Kidney (tissue), 14 donors: ENCODE results near the gene CLCA1. TPM values are rescaled to one million over a fixed set of nuclear protein-coding genes. Genes with fewer than 3 reads are reported as not detected.
A peak's percentile ranks its signal among the peaks of the same experiment; 100 is the strongest.

Source experiments
- DNase-seq, 5 donors: peaks; one replicate each; pipeline ENCODE4 v3.0.0-alpha.2; 2013 to 2020
- FAIRE-seq: peaks from 2 replicates; lab custom pipeline; 2012; peaks lifted over from hg19 to GRCh38; lab: Jason Lieb, UNC
- H3K27ac ChIP-seq, 2 donors: one replicate each; pipeline ENCODE4 v1.7.0; 2013; ENCODE audit warnings: low read depth in 2 of 2, low read length in 2 of 2, inconsistent platforms in 1 of 2
- H3K27me3 ChIP-seq: one replicate; pipeline ENCODE4 v1.7.1; 2013; ENCODE audit warnings: low read length, inconsistent platforms; ENCODE audit not compliant: control insufficient read depth, insufficient read depth
- H3K36me3 ChIP-seq, 3 donors: one replicate each; pipeline versions ENCODE4 v1.7.0 to v1.7.1; 2013; ENCODE audit warnings: low read length in 3 of 3, control low read depth in 1 of 3, inconsistent platforms in 1 of 3; ENCODE audit not compliant: insufficient read depth in 3 of 3, control insufficient read depth in 2 of 3
- H3K4me1 ChIP-seq, 3 donors: one replicate each; pipeline versions ENCODE4 v1.7.0 to v1.7.1; 2013; ENCODE audit warnings: low read length in 3 of 3, inconsistent platforms in 1 of 3, low read depth in 1 of 3; ENCODE audit not compliant: control insufficient read depth in 2 of 3, insufficient read depth in 2 of 3
- H3K4me3 ChIP-seq, 3 donors: one replicate each; pipeline versions ENCODE4 v1.7.0 to v1.8.1; 2013; ENCODE audit warnings: low read length in 3 of 3, control low read depth in 1 of 3, inconsistent platforms in 1 of 3
- H3K9ac ChIP-seq, 3 donors: one replicate each; pipeline versions ENCODE4 v1.7.0 to v1.7.1; 2013; ENCODE audit warnings: low read length in 3 of 3, control low read depth in 1 of 3, inconsistent platforms in 1 of 3
- H3K9me3 ChIP-seq, 3 donors: one replicate each; pipeline versions ENCODE4 v1.7.0 to v1.7.1; 2013; ENCODE audit warnings: low read length in 3 of 3, control low read depth in 1 of 3, inconsistent platforms in 1 of 3; ENCODE audit not compliant: control insufficient read depth in 2 of 3, insufficient read depth in 1 of 3
- intact Hi-C: fragments of 100-400 bp; cut with DNase I; formaldehyde crosslinking; loops from one replicate; pipeline ENCODE4 v1.11.1; 2022
- polyA plus RNA-seq: library from polyadenylated mRNA; stranded (reverse); fragments of 350-450 nt; fragmentation: Illumina TruSeq; extraction: RNeasy Lipid Tissue Mini Kit (QIAGEN cat#74804); gene quantifications from one replicate; pipeline ENCODE4 v1.2.3, GENCODE V29; 2014; ENCODE audit warnings: low read depth, low replicate concordance; ENCODE audit not compliant: insufficient read depth
- total RNA-seq: library from RNA; stranded (reverse); fragmentation: NEBNext Ultra II Directional; extraction: Animal tissue kit (Norgen Biotek cat#: 25700); gene quantifications from one replicate; pipeline ENCODE4 v1.2.1, GENCODE V29; 2021
- TF ChIP-seq, protein P1 (sequence below): IDR thresholded peaks from 3 replicates; pipeline ENCODE4 v1.5.1; 2012; ENCODE audit warnings: mild to moderate bottlenecking, moderate library complexity, borderline replicate concordance; ENCODE audit not compliant: insufficient read depth; ENCODE audit errors: extremely low read depth
- donor health status: control.
- donor health status: control.
- donor health status: control.
- donor health status: control.
- donor health status: control.
- donor health status: DM: yes; HTN: yes; CAD: no.
- donor health status: Normal renal cell carcinoma (clear cell type).

CLCA1 gene
- total and polyA plus RNA-seq, 2 donors from 2014 or later: not detected

DNA sequence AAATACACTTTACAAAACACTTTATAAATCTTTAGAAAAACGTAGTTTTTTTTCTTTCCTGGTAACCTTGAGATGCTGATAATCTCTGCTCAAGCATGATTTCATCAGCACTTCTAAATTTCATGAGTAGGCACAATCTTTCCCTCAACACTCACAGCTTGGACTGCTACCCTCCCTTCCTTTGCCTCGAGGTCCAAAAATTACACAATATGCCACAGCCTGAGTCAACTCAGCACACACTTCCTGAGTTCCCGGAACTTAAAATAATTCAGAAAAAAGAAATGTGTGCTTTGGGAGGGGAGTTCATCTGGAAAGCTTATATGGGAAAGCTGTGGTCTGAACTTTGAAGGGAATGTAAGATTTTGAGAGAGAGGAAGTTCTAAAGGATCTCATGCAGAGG, 38.9 kb upstream of the CLCA1 start:
- H3K9me3 ChIP-seq: no peaks in the 10 kb centered on the region
- no peaks in the 10 kb centered on the region for H3K27me3 ChIP-seq
- no peaks in the 10 kb centered on the region for H3K36me3 ChIP-seq
- H3K4me1 ChIP-seq: peaks cover 0 to 2% (median 0%) of the 10 kb centered on the region in 3 donors
- FAIRE-seq: peak; percentile 91
- intact Hi-C loops: no loop called here
- no peak overlapping the region for H3K4me3 ChIP-seq
- H3K27ac ChIP-seq: no peak overlapping the region
- peak in 2 of 5 donors; percentile 18 to 58 for DNase-seq
- TF ChIP-seq, protein P1, sequence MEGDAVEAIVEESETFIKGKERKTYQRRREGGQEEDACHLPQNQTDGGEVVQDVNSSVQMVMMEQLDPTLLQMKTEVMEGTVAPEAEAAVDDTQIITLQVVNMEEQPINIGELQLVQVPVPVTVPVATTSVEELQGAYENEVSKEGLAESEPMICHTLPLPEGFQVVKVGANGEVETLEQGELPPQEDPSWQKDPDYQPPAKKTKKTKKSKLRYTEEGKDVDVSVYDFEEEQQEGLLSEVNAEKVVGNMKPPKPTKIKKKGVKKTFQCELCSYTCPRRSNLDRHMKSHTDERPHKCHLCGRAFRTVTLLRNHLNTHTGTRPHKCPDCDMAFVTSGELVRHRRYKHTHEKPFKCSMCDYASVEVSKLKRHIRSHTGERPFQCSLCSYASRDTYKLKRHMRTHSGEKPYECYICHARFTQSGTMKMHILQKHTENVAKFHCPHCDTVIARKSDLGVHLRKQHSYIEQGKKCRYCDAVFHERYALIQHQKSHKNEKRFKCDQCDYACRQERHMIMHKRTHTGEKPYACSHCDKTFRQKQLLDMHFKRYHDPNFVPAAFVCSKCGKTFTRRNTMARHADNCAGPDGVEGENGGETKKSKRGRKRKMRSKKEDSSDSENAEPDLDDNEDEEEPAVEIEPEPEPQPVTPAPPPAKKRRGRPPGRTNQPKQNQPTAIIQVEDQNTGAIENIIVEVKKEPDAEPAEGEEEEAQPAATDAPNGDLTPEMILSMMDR: no peak
- no peak overlapping the region for H3K9ac ChIP-seq

DNA sequence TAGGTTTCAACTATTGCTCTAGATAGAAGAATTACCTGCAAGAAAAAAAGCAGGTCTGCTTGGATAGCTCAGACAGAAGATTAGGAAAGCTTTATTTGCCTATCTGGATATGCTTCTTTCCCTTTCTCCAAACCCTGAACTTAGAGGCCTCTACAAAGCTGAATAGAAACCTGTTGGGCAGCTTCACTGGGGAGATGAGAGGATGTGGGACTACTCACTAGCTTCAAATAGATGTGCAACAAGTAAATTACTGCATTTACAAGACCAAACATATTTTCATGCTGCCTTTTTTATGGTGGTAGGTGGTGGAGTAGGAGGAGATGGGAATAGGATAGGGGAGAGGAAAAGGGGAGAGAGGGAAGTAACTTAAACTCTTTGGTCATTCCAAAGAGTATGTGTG, 38.4 kb upstream of the CLCA1 start:
- intact Hi-C loops: no loop called here
- DNase-seq: no peak
- Histone ChIP-seq H3K9ac (no peak overlapping the region), H3K27ac (peak overlapping the region in 1 of 2 donors; percentile 73), H3K27me3 (no peaks in the 10 kb centered on the region), H3K36me3 (no peaks in the 10 kb centered on the region), H3K4me1 (peaks cover 0 to 2% (median 0%) of the 10 kb centered on the region in 3 donors), H3K9me3 (no peaks in the 10 kb centered on the region), H3K4me3 (no peak overlapping the region)
- no peak for FAIRE-seq
- TF ChIP-seq, protein P1: no peak

DNA sequence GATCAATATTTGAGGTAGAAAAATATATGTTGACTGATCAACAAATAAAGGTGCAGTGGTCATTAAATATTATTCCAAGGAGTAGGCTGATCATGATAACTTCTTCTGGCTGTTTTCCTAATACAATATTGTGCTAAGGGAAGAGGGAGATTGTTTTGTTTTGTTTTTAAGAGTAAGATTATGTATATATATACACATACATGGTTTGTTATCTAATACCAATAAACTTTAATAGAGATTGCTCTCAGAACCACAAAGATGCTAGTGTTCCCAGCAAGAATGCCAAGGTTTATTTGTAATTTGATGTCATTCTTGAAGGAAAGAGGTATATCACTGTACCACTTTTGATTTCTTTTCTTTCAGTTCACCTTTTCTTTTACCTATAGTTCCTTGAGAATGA, 34.7 kb upstream of the CLCA1 start:
- intact Hi-C loops: no loop called here
- Histone ChIP-seq H3K36me3 (no peaks in the 10 kb centered on the region), H3K4me1 (peaks cover 0 to 2% (median 0%) of the 10 kb centered on the region in 3 donors), H3K27ac (no peak overlapping the region), H3K9ac (no peak overlapping the region), H3K4me3 (no peak overlapping the region), H3K27me3 (no peaks in the 10 kb centered on the region), H3K9me3 (no peaks in the 10 kb centered on the region)
- DNase-seq: no peak
- TF ChIP-seq, protein P1: no peak
- no peak for FAIRE-seq

DNA sequence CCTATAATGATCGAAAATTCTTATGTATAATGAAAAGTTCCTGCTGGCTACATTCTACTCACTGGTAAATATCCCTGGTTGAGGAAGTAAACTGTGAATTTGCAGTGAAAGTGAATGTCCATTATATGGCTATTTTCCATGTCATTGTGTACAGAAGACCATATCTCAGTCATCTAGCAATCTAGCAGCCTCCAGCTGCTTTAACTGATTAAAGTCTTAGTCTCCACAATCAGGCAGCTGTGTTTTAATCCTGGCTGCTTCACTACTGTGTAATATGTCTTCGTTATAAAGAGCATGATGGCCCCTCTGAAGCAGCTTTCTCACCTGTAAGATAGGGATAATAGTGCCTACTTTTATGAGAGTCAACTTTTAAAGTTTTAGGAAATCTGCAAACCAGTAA, 33.4 kb upstream of the CLCA1 start:
- no peak for FAIRE-seq
- H3K27me3 ChIP-seq: no peaks in the 10 kb centered on the region
- H3K4me3 ChIP-seq: no peak overlapping the region
- H3K36me3 ChIP-seq: no peaks in the 10 kb centered on the region
- H3K9me3 ChIP-seq: no peaks in the 10 kb centered on the region
- H3K4me1 ChIP-seq: no peaks in the 10 kb centered on the region
- TF ChIP-seq, protein P1: no peak
- H3K27ac ChIP-seq: no peak overlapping the region
- no peak overlapping the region for H3K9ac ChIP-seq
- DNase-seq: no peak
- intact Hi-C loops: no loop called here
